ENCODE measurements around the gene ASXL1.

The ASXL1 gene

DNA sequence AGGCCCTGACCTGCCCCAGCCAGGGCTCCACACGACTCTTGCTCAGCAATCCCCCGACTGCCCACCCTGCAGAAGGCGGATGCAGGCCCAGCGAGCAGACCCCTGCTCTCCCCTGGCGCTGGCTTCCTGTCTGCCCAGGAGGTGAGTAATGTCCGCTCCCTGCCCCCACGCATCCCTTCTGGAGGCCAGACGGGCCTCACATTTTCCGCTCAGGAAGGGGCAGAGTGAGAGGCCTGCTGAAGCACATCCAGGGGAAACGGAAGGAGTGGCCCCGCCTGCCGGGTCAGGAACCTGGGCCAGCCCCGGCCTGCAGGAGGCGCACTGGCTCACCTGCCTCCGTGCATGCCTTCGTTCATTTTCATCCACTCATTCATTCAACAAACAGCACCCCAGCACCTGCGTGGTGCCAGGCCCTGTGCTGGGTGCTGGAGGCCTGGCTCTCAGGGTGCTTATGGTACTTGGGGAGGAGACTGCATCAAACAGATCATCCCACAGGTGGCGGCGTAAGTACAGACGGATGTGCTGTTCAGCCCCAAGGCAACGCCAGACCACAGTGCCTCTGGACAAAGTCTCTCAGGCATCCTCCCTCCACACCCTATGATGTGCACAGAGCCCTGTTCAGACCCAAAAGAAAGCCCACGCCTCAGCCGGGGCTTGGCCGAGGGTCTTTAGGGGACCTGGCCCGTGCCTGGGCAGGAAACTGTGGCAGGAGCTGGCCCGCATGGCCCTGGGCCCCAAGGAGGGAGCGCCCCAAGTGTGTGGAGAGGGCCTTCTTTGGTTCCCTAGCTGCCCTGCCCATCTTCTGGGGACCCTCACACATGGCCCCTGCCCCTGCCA, 112.1 kb downstream of the ASXL1 start:
- H3K79me2 ChIP-seq (ENCODE audit: control insufficient read depth, insufficient read depth, low read length, poor library complexity) = peaks cover 10% of the 10 kb centered on the region
- peaks cover 29 to 33% of the 10 kb centered on the region in 2 experiments for H3K4me1 ChIP-seq (ENCODE audit: control insufficient read depth in 1 of 2, insufficient read depth in 2 of 2, low read length in 2 of 2)
- H3K4ac ChIP-seq (ENCODE audit: low read depth, low read length) = no peak overlapping the region
- H2BK5ac ChIP-seq (ENCODE audit: low read depth, low read length, poor library complexity) = no peak overlapping the region
- H2BK120ac ChIP-seq (ENCODE audit: insufficient read depth, low read length, poor library complexity) = no peak overlapping the region
- H3K27ac ChIP-seq (ENCODE audit: low read depth, low read length) = peak overlapping the region; percentile 65
- H4K8ac ChIP-seq (ENCODE audit: low read depth, low read length) = no peak overlapping the region
- no peak overlapping the region for H3K23ac ChIP-seq (ENCODE audit: low read length)
- H3K36me3 ChIP-seq (ENCODE audit: control insufficient read depth in 1 of 2, insufficient read depth in 2 of 2, low read length in 2 of 2) = peaks cover 65 to 76% of the 10 kb centered on the region in 2 experiments
- H4K91ac ChIP-seq (ENCODE audit: low read depth, low read length) = peak overlapping the region; percentile 65
- no peak overlapping the region for H3K9ac ChIP-seq (ENCODE audit: low read length)
- no peak overlapping the region for H3K4me3 ChIP-seq (ENCODE audit: low read depth, low read length)
- peak in 1 of 2 donors; percentile 10 for DNase-seq
- no peaks in the 10 kb centered on the region for H3K27me3 ChIP-seq (ENCODE audit: insufficient read depth, low read length)
- no peak overlapping the region for H4K12ac ChIP-seq (ENCODE audit: low read depth, low read length)
- H3K14ac ChIP-seq (ENCODE audit: low read length) = no peak overlapping the region
- H3K79me1 ChIP-seq (ENCODE audit: low read length) = peaks cover 10% of the 10 kb centered on the region
- H2AFZ ChIP-seq (ENCODE audit: insufficient read depth, low read length, poor library complexity) = no peak overlapping the region
- no CpG with 5 or more reads among the region's 27 CpGs for WGBS (ENCODE audit: extremely low coverage, insufficient coverage, insufficient read length)
- H2BK12ac ChIP-seq (ENCODE audit: low read length) = no peak overlapping the region
- H3K9me3 ChIP-seq (ENCODE audit: insufficient read depth, low read depth, low read length) = peaks cover 4% of the 10 kb centered on the region
- H2AK5ac ChIP-seq (ENCODE audit: low read length) = no peak overlapping the region
- peak overlapping the region; percentile 79 for H3K18ac ChIP-seq (ENCODE audit: low read length)
- H3K4me2 ChIP-seq (ENCODE audit: low read length) = peak overlapping the region; percentile 3

- no peak overlapping the region for H4K12ac ChIP-seq (ENCODE audit: low read depth, low read length)
- H4K8ac ChIP-seq (ENCODE audit: low read depth, low read length) = no peak overlapping the region
- no peak overlapping the region for H4K91ac ChIP-seq (ENCODE audit: low read depth, low read length)
- H3K4ac ChIP-seq (ENCODE audit: low read depth, low read length) = no peak overlapping the region
- peaks cover 4% of the 10 kb centered on the region for H3K9me3 ChIP-seq (ENCODE audit: insufficient read depth, low read depth, low read length)
- no peaks in the 10 kb centered on the region for H3K27me3 ChIP-seq (ENCODE audit: insufficient read depth, low read length)
- H3K14ac ChIP-seq (ENCODE audit: low read length) = no peak overlapping the region
- H2BK5ac ChIP-seq (ENCODE audit: low read depth, low read length, poor library complexity) = no peak overlapping the region
- no peak overlapping the region for H3K4me2 ChIP-seq (ENCODE audit: low read length)
- H3K36me3 ChIP-seq (ENCODE audit: control insufficient read depth in 1 of 2, insufficient read depth in 2 of 2, low read length in 2 of 2) = peaks cover 60 to 71% of the 10 kb centered on the region in 2 experiments
- peak overlapping the region; percentile 2 for H3K27ac ChIP-seq (ENCODE audit: low read depth, low read length)
- H3K4me3 ChIP-seq (ENCODE audit: low read depth, low read length) = peak overlapping the region; percentile 26
- no peak overlapping the region for H2BK120ac ChIP-seq (ENCODE audit: insufficient read depth, low read length, poor library complexity)
- H3K18ac ChIP-seq (ENCODE audit: low read length) = peak overlapping the region; percentile 11
- H3K9ac ChIP-seq (ENCODE audit: low read length) = no peak overlapping the region
- peaks cover 17% of the 10 kb centered on the region for H3K79me1 ChIP-seq (ENCODE audit: low read length)
- H3K23ac ChIP-seq (ENCODE audit: low read length) = no peak overlapping the region
- no peak overlapping the region for H2AFZ ChIP-seq (ENCODE audit: insufficient read depth, low read length, poor library complexity)
- no peak for DNase-seq
- H3K4me1 ChIP-seq (ENCODE audit: control insufficient read depth in 1 of 2, insufficient read depth in 2 of 2, low read length in 2 of 2) = peaks cover 34 to 36% of the 10 kb centered on the region in 2 experiments
- WGBS (ENCODE audit: extremely low coverage, insufficient coverage, insufficient read length) = no CpG with 5 or more reads among the region's 9 CpGs
- H3K79me2 ChIP-seq (ENCODE audit: control insufficient read depth, insufficient read depth, low read length, poor library complexity) = peaks cover 15% of the 10 kb centered on the region
- H2AK5ac ChIP-seq (ENCODE audit: low read length) = no peak overlapping the region
- no peak overlapping the region for H2BK12ac ChIP-seq (ENCODE audit: low read length)
Observed at GRCh38 chr20:32470940-32471339, 112.8 kb downstream of the ASXL1 start.

GRCh38 chr20:32472581-32473207, 114.6 kb downstream of the ASXL1 start:
- Histone ChIP-seq H3K23ac (ENCODE audit: low read length) (no peak overlapping the region), H3K36me3 (ENCODE audit: control insufficient read depth in 1 of 2, insufficient read depth in 2 of 2, low read length in 2 of 2) (peaks cover 45 to 56% of the 10 kb centered on the region in 2 experiments), H3K79me2 (ENCODE audit: control insufficient read depth, insufficient read depth, low read length, poor library complexity) (peaks cover 27% of the 10 kb centered on the region), H3K27ac (ENCODE audit: low read depth, low read length) (no peak overlapping the region), H2BK5ac (ENCODE audit: low read depth, low read length, poor library complexity) (no peak overlapping the region), H3K27me3 (ENCODE audit: insufficient read depth, low read length) (no peaks in the 10 kb centered on the region), H3K9me3 (ENCODE audit: insufficient read depth, low read depth, low read length) (peaks cover 4% of the 10 kb centered on the region), H2AFZ (ENCODE audit: insufficient read depth, low read length, poor library complexity) (no peak overlapping the region), H2BK120ac (ENCODE audit: insufficient read depth, low read length, poor library complexity) (no peak overlapping the region), H3K9ac (ENCODE audit: low read length) (no peak overlapping the region), H3K18ac (ENCODE audit: low read length) (no peak overlapping the region), H2AK5ac (ENCODE audit: low read length) (no peak overlapping the region), H4K8ac (ENCODE audit: low read depth, low read length) (no peak overlapping the region), H3K4ac (ENCODE audit: low read depth, low read length) (peak overlapping the region; percentile 13), H4K12ac (ENCODE audit: low read depth, low read length) (no peak overlapping the region), H2BK12ac (ENCODE audit: low read length) (no peak overlapping the region), H3K4me3 (ENCODE audit: low read depth, low read length) (no peak overlapping the region), H3K4me1 (ENCODE audit: control insufficient read depth in 1 of 2, insufficient read depth in 2 of 2, low read length in 2 of 2) (peaks cover 50 to 51% of the 10 kb centered on the region in 2 experiments), H3K4me2 (ENCODE audit: low read length) (no peak overlapping the region), H3K14ac (ENCODE audit: low read length) (no peak overlapping the region), H4K91ac (ENCODE audit: low read depth, low read length) (no peak overlapping the region), H3K79me1 (ENCODE audit: low read length) (peaks cover 21% of the 10 kb centered on the region)
- no peak for DNase-seq
- WGBS (ENCODE audit: extremely low coverage, insufficient coverage, insufficient read length) = no CpG with 5 or more reads among the region's 6 CpGs

DNA sequence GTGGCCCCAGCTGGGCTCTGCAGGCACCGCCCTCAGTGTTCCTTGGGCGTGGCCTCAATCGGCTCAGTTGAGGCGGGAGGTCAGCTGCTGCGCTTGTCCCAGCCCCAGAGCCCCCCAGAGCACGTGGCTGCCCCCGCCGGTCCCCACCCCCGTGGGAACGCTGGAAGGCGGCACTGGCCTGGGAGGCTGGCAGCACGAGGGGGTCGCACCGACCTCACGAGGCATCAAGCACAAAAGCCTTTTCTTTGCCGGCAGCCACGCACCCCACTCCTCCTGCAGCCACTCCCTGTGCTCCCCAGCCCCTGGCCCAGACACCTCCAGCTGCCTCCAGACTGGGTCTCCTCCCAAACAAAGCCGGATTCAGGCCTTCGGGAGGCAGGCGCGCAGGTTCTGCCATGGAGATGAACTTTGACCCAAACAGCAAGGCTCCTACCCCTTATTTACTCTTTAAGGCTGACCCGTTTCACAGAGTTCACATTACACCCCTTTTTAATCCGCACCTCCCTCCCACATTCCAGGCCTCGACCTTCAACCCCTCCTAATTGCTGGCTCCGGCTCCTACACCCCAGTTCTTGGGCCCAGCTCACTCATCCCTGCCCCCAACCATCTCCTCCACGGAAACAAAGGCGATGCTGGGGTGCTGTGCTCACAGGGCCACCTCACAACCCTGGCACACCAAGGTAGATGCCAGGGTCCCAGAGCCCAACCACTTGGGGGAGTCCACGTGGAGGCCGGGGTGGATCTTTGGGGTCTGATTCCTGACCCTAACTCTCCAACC, 115.3 kb downstream of the ASXL1 start:
- Histone ChIP-seq H2AK5ac (ENCODE audit: low read length) (no peak overlapping the region), H3K14ac (ENCODE audit: low read length) (no peak overlapping the region), H4K91ac (ENCODE audit: low read depth, low read length) (no peak overlapping the region), H4K8ac (ENCODE audit: low read depth, low read length) (no peak overlapping the region), H4K12ac (ENCODE audit: low read depth, low read length) (no peak overlapping the region), H3K36me3 (ENCODE audit: control insufficient read depth in 1 of 2, insufficient read depth in 2 of 2, low read length in 2 of 2) (peaks cover 38 to 49% of the 10 kb centered on the region in 2 experiments), H2AFZ (ENCODE audit: insufficient read depth, low read length, poor library complexity) (no peak overlapping the region), H3K79me2 (ENCODE audit: control insufficient read depth, insufficient read depth, low read length, poor library complexity) (peaks cover 33% of the 10 kb centered on the region), H3K9ac (ENCODE audit: low read length) (no peak overlapping the region), H3K18ac (ENCODE audit: low read length) (peak overlapping the region; percentile 34), H2BK12ac (ENCODE audit: low read length) (no peak overlapping the region), H3K23ac (ENCODE audit: low read length) (no peak overlapping the region), H3K79me1 (ENCODE audit: low read length) (peaks cover 21% of the 10 kb centered on the region), H2BK120ac (ENCODE audit: insufficient read depth, low read length, poor library complexity) (no peak overlapping the region), H3K4me2 (ENCODE audit: low read length) (no peak overlapping the region), H2BK5ac (ENCODE audit: low read depth, low read length, poor library complexity) (no peak overlapping the region), H3K4me1 (ENCODE audit: control insufficient read depth in 1 of 2, insufficient read depth in 2 of 2, low read length in 2 of 2) (peaks cover 51 to 53% of the 10 kb centered on the region in 2 experiments), H3K4ac (ENCODE audit: low read depth, low read length) (peak overlapping the region; percentile 13), H3K9me3 (ENCODE audit: insufficient read depth, low read depth, low read length) (peaks cover 4% of the 10 kb centered on the region), H3K4me3 (ENCODE audit: low read depth, low read length) (no peak overlapping the region), H3K27me3 (ENCODE audit: insufficient read depth, low read length) (no peaks in the 10 kb centered on the region), H3K27ac (ENCODE audit: low read depth, low read length) (no peak overlapping the region)
- 100% methylated on average over 1 of the region's 29 CpGs for WGBS (ENCODE audit: extremely low coverage, insufficient coverage, insufficient read length)
- no peak for DNase-seq

Data from trophoblast cell (in vitro differentiated cells and primary cell).